Measurements from ENCODE around the gene ARID4B. TPM values are rescaled to one million over a fixed set of nuclear protein-coding genes. Genes with fewer than 3 reads are reported as not detected.

Gene ARID4B
- total RNA-seq, 1 experiment from 2014 or later, result 17.6 TPM

DNA sequence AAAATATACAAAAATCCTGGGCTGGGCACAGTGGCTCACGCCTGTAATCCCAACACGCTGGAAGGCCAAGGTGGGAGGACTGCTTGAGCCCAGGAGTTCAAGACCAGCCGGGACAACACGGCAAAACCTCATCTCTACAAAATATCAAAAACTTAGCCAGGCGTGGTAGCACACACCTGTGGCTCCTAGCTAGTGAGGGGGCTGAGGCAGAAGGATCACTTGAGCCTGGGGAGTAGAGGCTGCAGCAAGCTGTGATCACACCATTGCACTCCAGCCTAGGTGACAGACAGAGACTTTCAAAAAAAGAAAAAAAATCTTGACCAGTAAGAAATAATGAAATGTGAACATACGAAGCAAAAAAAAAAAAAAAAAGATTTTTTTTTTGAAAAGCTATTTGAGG, 52.1 kb downstream of the ARID4B start:
- H3K9me3 ChIP-seq (ENCODE audit: low read depth, low read length, poor library complexity, severe bottlenecking), result no peaks in the 10 kb centered on the region
- intact Hi-C loops (cut with micrococcal nuclease; ENCODE audit: unreplicated experiment), result no loop called here
- no peak for DNase-seq (ENCODE audit: low spot score)
- CTCF ChIA-PET, result no interaction called here
- no peaks in the 10 kb centered on the region for H3K27me3 ChIP-seq (replicated peaks; ENCODE audit: insufficient read depth, low read depth, low read length, poor library complexity)
- BruUV-seq (replicated peaks), result no TSS peak
- no peaks in the 10 kb centered on the region for H3K4me1 ChIP-seq (ENCODE audit: insufficient read depth, low read length, poor library complexity, severe bottlenecking)
- TF ChIP-seq, protein P1, sequence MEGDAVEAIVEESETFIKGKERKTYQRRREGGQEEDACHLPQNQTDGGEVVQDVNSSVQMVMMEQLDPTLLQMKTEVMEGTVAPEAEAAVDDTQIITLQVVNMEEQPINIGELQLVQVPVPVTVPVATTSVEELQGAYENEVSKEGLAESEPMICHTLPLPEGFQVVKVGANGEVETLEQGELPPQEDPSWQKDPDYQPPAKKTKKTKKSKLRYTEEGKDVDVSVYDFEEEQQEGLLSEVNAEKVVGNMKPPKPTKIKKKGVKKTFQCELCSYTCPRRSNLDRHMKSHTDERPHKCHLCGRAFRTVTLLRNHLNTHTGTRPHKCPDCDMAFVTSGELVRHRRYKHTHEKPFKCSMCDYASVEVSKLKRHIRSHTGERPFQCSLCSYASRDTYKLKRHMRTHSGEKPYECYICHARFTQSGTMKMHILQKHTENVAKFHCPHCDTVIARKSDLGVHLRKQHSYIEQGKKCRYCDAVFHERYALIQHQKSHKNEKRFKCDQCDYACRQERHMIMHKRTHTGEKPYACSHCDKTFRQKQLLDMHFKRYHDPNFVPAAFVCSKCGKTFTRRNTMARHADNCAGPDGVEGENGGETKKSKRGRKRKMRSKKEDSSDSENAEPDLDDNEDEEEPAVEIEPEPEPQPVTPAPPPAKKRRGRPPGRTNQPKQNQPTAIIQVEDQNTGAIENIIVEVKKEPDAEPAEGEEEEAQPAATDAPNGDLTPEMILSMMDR (conservative IDR thresholded peaks at IDR 0.05; ENCODE audit: low read depth, low read length), result no peak
- TF ChIP-seq EZH2 (IDR thresholded peaks at IDR 0.05; ENCODE audit: borderline replicate concordance, low read depth, low read length, poor library complexity, severe bottlenecking), result no peak
- no peak overlapping the region for H3K4me3 ChIP-seq (ENCODE audit: low read depth, low read length, poor library complexity, severe bottlenecking)
- POLR2A ChIA-PET (ENCODE audit: low non-redundant PET), result no interaction called here
- no peak overlapping the region for H3K27ac ChIP-seq (ENCODE audit: low read depth, low read length, poor library complexity, severe bottlenecking)
- no peaks in the 10 kb centered on the region for H3K36me3 ChIP-seq (ENCODE audit: insufficient read depth, low read length, poor library complexity, severe bottlenecking)

DNA sequence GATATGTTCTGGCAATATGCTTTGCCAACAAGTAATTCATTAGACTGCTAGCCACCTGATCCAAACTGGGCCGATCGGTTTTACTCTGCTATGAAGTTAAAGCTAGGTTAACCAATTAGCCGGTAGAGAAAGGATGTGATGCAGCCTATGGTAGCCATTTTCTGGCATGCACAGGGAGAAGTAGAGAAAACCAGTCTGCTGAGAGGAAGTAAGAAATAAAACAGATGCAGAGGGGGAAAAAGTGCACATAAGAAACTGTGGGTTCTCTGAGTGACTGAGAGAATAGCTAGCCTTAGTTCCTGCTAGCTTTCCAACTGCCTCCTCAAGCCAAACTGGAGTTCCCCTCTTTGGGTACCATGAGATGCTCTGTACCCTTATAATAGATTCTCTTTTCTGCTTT, 52.8 kb downstream of the ARID4B start:
- Histone ChIP-seq H3K4me3 (ENCODE audit: low read depth, low read length, poor library complexity, severe bottlenecking) (no peak overlapping the region), H3K27ac (ENCODE audit: low read depth, low read length, poor library complexity, severe bottlenecking) (no peak overlapping the region), H3K27me3 (replicated peaks; ENCODE audit: insufficient read depth, low read depth, low read length, poor library complexity) (no peaks in the 10 kb centered on the region), H3K36me3 (ENCODE audit: insufficient read depth, low read length, poor library complexity, severe bottlenecking) (no peaks in the 10 kb centered on the region), H3K9me3 (ENCODE audit: low read depth, low read length, poor library complexity, severe bottlenecking) (no peaks in the 10 kb centered on the region), H3K4me1 (ENCODE audit: insufficient read depth, low read length, poor library complexity, severe bottlenecking) (no peaks in the 10 kb centered on the region)
- CTCF ChIA-PET, result no interaction called here
- no peak for DNase-seq (ENCODE audit: low spot score)
- POLR2A ChIA-PET (ENCODE audit: low non-redundant PET), result no interaction called here
- intact Hi-C loops (cut with micrococcal nuclease; ENCODE audit: unreplicated experiment), result no loop called here
- TF ChIP-seq, protein P1 (conservative IDR thresholded peaks at IDR 0.05; ENCODE audit: low read depth, low read length), result no peak
- no peak for TF ChIP-seq EZH2 (IDR thresholded peaks at IDR 0.05; ENCODE audit: borderline replicate concordance, low read depth, low read length, poor library complexity, severe bottlenecking)
- no TSS peak for BruUV-seq (replicated peaks)

DNA sequence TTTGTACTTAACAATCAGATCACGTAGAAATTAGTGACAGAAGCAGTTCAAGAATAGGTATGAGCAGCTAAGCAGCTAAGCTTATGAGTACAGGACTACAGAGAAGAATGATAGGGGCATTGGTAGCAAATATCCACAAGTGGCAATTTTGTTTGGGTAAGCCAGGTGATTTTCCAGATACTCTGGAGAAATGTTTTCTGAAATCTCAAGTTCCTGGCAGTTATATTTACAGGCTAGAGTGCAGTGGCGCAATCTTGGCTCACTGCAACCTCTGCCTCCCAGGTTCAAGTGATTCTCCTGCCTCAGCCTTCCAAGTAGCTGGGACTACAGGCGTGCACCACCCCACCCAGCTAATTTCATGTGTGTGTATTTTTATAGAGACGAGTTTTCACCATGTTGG, 55.1 kb downstream of the ARID4B start:
- TF ChIP-seq, protein P1 (conservative IDR thresholded peaks at IDR 0.05; ENCODE audit: low read depth, low read length), result no peak
- TF ChIP-seq EZH2 (IDR thresholded peaks at IDR 0.05; ENCODE audit: borderline replicate concordance, low read depth, low read length, poor library complexity, severe bottlenecking), result no peak
- intact Hi-C loops (cut with micrococcal nuclease; ENCODE audit: unreplicated experiment), result no loop called here
- Histone ChIP-seq H3K4me1 (ENCODE audit: insufficient read depth, low read length, poor library complexity, severe bottlenecking) (no peaks in the 10 kb centered on the region), H3K27ac (ENCODE audit: low read depth, low read length, poor library complexity, severe bottlenecking) (no peak overlapping the region), H3K9me3 (ENCODE audit: low read depth, low read length, poor library complexity, severe bottlenecking) (no peaks in the 10 kb centered on the region), H3K4me3 (ENCODE audit: low read depth, low read length, poor library complexity, severe bottlenecking) (no peak overlapping the region), H3K27me3 (replicated peaks; ENCODE audit: insufficient read depth, low read depth, low read length, poor library complexity) (no peaks in the 10 kb centered on the region), H3K36me3 (ENCODE audit: insufficient read depth, low read length, poor library complexity, severe bottlenecking) (no peaks in the 10 kb centered on the region)
- DNase-seq (ENCODE audit: low spot score), result no peak
- BruUV-seq (replicated peaks), result no TSS peak
- ChIA-PET CTCF (no interaction called here), POLR2A (ENCODE audit: low non-redundant PET) (no interaction called here)

Measured in A673 (cell line).